GM21526 (cell line): ENCODE measurements around the gene AGPAT3.

Source experiments
- ATAC-seq: cut with Tn5 transposase; IDR thresholded peaks from one replicate; pipeline ENCODE4 v1.9.1; 2021; ENCODE audit warnings: moderate library complexity; ENCODE audit not compliant: unreplicated experiment, low FRiP score

AGPAT3 gene

GRCh38 chr21:43968410-43969114, 103.5 kb downstream of the AGPAT3 start:
- no peak for ATAC-seq

GRCh38 chr21:43969115-43969444, 104.1 kb downstream of the AGPAT3 start:
- no peak for ATAC-seq

GRCh38 chr21:43970551-43970950, 105.5 kb downstream of the AGPAT3 start:
- no peak for ATAC-seq

- no peak for ATAC-seq
Measured at GRCh38 chr21:43971201-43971991, 106.4 kb downstream of the AGPAT3 start.

GRCh38 chr21:43971992-43972255, 106.9 kb downstream of the AGPAT3 start:
- ATAC-seq, result no peak

- ATAC-seq, result no peak
Measured at GRCh38 chr21:43972850-43973633, 108.0 kb downstream of the AGPAT3 start.

- ATAC-seq, result no peak
Measured at GRCh38 chr21:43973634-43973955, 108.6 kb downstream of the AGPAT3 start.

- no peak for ATAC-seq
Measured at GRCh38 chr21:43974791-43975468, 109.9 kb downstream of the AGPAT3 start.

- ATAC-seq, result no peak
Measured at GRCh38 chr21:43975469-43976098, 110.6 kb downstream of the AGPAT3 start.

- ATAC-seq, result no peak
Measured at GRCh38 chr21:43976661-43977060, 111.6 kb downstream of the AGPAT3 start.

- ATAC-seq, result no peak
Measured at GRCh38 chr21:43978060-43978459, 113.0 kb downstream of the AGPAT3 start.

- ATAC-seq, result no peak
Measured at GRCh38 chr21:43979654-43980053, 114.6 kb downstream of the AGPAT3 start.

- no peak for ATAC-seq
Measured at GRCh38 chr21:43981151-43981870, 116.3 kb downstream of the AGPAT3 start.

- ATAC-seq, result no peak
Measured at GRCh38 chr21:43981871-43982210, 116.8 kb downstream of the AGPAT3 start.

- ATAC-seq, result no peak
Measured at GRCh38 chr21:43982489-43983078, 117.6 kb downstream of the AGPAT3 start.

- ATAC-seq, result no peak
Measured at GRCh38 chr21:43983390-43983789, 118.4 kb downstream of the AGPAT3 start.

GRCh38 chr21:43983860-43984420, 118.9 kb downstream of the AGPAT3 start:
- ATAC-seq, result no peak

GRCh38 chr21:43984905-43985689, 120.1 kb downstream of the AGPAT3 start:
- ATAC-seq, result no peak
